GM21390 (cell line): ENCODE measurements around the gene C18orf54.
A peak's percentile ranks its signal among the peaks of the same experiment; 100 is the strongest.
"Not testable (repeated sequence)": the region's sequence is repeated elsewhere in the genome, so short reads cannot be mapped to it uniquely, and the experiment has no call there.

ENCODE experiments used
- ATAC-seq: cut with Tn5 transposase; IDR thresholded peaks from one replicate; pipeline ENCODE4 v1.9.1; 2021; ENCODE audit not compliant: unreplicated experiment

The C18orf54 gene

DNA sequence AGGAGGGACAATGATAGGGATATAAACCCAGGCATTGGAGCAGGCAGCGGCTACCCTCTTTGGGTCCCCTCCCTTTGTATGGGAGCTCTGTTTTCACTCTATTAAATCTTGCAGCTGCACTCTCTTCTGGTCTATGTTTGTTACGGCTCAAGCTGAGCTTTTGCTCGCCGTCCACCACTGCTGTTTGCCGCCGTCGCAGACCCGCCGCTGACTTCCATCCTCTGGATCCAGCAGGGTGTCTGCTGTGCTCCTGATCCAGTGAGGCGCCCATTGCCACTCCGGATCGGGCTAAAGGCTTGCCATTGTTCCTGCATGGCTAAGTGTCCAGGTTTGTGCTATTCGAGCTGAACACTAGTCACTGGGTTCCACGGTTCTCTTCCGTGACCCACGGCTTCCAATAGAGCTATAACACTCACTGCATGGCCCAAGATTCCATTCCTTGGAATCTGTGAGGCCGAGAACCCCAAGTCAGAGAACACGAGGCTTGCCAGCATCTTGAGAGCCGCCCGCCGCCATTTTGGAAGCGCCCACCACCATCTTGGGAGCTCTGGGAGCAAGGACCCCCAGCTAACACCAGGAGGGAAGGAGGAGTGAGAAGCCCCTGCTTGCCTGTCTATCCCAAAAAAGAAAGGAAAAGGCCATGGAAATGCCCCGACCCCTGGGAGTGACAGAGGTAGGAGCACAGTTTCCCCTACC is 29.2 kb downstream of the C18orf54 start:
- ATAC-seq = not testable (repeated sequence)

DNA sequence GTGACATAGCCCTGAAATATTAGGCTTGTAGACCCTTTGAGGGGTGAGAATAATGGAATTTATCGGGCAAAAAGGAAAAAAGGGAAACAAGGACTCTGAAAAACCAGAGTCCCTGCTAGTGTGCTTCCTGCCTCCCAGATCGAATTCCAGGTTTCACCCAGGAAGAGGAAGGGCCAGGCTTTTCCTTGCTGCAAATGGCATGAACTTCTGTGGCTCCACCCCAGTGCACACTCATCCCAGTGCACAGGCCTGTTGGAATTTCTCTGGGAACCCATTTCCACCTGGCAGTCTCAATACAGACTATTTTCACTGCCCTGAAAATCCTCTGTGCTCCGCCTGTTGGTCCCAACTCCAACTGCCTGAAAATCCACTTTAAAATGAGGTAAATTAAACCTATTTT is 29.9 kb downstream of the C18orf54 start:
- ATAC-seq = no peak

DNA sequence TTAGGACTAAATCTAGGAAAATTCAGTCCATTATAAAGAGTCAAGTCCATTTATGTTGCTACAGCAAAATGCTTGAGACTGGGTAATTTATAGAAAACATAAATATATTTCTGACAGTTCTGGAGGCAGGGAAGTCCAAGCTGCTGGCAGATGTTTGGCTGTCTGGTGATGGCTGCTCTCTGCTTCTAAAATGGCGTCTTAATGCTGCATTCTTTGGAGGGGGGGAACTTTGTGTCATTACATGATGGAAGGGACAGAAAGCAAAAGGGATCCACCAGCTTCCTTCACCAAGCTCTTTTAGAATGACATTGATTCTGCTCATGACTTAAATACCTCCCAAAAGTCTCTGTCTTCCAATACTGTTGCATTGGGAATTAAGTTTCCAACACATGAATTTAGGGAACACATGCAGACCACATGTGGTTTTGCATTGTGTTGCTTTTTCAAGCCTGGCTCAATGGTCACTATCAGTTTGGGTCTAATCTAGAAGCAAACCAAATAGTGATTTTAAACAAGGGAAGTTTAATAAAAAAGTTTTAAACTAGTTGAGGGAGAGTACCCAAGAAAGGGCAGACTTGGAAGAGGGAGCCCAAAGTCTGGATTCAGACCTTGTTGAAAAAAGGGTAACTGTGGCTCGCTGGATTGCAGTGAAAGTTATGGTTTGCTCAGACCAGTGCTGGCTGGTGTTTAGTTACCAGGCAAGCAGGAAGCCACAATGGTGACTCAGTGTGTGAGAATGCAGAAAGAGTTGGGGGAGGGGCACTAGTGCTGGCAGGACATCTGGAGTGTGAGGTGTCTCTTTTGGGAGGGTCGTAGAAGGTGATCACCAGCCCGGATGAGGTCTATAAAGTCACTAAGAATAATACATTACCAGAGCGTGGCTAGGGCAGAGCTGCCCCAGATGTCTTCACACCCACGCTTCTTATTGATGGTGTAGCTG is 30.8 kb downstream of the C18orf54 start:
- ATAC-seq = peak; percentile 90

DNA sequence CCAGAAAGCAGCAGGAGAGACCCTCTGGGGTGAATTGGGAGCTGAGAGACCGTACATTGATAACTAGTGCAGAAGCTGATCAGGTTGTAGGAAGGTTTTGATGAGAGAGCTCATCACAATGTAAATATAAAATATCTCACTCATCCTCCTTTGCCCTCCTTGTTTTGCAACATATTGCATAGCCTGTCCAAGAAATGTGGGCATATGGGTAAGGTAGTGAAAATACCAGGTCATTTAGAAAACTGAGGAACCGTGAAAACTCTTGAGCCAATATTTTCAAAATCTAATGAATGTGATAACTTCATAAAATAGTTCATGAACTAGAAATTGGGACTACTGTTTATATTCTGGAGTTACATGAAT is 31.4 kb downstream of the C18orf54 start:
- ATAC-seq = no peak

DNA sequence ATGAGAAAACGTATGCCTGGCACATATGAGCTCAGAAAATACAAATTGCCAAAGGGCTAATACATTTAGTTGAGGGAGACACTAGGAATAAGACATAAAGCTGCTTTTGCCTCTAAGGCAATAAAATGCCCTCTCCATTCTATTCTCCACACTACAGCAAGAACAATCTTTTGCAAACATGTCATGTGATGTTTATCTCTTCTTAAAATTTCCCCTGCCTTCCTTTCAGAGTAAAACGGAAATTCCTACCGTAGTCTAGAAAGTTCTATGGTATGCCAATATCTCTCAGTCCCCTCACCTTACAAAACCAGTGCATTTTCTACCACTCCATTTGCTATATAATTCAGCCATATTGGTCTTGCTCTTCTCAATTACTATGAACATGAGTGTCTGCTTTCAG is 33.1 kb downstream of the C18orf54 start:
- ATAC-seq = no peak

DNA sequence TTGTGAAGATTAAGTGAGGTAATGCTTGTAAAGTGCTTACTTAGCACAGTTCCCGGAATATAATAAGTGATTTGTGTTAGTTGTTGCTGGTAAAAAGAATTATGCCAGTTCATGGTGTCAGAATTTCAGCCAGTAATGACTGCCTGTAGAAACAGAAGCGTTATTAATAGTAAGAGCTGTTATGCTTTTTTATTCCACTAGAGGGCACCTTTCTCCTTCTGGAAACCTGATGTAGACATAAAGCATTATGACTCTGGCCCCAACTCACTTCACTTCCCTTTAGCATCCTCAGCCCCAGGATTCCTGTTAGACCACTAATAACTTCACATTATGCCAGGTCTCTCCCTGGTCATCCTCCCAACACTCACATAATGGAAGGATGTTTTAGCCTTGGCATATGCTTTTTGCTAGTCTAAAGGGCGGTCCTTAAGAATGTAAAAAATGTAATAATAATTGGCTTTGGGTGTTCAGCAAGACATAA is 34.9 kb downstream of the C18orf54 start:
- peak; percentile 56 for ATAC-seq

DNA sequence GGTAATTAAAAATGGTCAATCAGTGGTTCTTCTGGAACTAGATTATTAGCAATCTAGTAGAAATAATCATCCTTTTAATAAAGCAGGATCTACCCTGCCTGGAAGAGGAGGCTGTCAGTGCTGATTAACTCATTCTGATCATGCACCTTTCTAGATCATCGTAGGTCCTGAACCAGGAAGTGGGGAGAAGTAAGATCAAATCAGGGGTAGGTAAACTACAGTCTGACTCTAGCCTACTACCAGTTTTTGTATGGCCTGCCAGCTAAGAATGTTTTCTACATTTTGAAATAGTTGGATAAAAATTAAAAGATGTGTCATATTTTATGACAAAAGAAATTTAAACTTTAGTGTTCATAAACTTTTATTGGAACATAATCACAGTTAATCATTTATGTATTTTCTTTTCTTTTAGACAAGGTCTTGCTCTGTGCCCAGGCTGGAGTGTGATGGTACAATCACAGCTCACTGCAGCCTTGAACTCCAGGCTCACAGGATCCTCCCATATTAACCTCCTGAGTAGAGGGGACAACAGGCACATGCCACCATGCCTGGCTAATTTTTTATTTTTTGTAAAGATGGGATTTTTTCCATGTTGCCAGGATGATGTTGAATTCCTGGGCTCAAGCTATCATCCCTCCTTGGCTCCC is 36.1 kb downstream of the C18orf54 start:
- ATAC-seq = no peak

DNA sequence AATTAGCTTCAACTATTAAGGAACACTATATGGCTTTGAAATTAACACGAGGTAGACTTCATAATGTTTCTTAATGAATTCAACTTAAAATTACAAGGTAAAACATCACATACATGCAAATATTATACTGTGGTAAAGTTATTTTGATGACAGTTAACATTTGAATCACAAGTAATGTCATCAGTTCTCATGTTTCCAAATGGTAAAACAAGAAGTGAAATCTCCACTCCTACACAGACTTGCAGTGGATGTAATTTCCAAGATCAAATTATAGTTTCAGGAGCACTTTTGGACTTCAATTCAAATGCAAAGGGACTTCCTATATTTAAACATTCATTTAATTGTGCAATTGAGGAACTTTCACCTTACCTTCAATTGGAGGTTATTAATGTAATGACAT is 39.1 kb downstream of the C18orf54 start:
- ATAC-seq = no peak

DNA sequence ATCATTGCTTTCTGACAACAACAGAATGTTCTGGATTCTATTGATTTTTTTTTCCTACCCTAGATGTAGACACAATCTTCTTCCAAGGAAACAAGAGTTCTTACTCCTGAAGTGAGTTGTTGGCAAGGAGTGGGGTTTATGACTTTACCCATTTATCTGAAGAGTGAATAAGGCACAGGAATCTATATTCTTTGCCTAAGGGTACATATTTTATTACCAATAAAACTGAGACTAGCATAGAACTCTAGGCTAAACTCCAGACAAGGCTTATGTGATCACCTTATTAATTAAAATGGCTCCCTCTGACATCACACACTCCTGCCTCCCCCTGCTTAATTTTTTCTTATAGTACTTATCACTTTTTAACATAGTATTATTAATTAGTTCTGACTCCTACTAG is 47.6 kb downstream of the C18orf54 start:
- no peak for ATAC-seq

DNA sequence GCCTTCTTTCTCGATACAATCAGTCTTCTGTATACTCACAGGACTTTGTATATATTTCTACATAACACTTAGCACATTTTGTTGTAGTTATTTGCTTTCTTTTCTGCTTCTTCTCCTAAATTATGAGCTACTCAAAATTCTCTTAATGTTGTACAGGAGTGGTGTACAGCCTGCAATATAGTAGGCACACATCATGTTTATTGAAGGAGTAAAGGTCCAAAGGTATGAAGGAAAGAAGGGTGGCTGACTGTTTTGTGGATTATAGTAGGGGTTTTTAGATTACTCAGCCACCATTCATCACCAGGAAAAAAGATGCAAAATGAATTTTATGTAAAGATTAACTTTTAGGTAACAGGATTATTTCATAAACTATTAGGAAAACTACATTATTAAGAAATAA is 54.1 kb downstream of the C18orf54 start:
- no peak for ATAC-seq

DNA sequence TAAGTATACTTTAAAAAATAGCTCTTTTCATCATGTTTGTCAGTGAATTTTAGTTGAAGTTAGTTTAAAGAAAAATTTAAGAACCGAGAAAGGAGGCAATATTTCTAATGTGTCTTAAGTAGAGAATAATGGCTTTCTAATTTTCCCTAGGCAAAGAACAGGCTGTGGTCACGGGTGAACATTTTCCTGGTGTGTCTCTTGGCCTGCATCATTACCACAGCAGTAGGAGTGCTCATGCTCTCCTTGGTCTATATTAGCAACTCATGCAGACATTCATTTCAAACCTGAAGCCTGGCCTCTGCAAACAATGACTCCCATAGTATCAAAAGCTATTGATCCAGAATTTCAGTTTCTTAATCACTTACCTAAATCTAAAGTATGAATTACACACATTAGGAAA is 57.4 kb downstream of the C18orf54 start:
- no peak for ATAC-seq

DNA sequence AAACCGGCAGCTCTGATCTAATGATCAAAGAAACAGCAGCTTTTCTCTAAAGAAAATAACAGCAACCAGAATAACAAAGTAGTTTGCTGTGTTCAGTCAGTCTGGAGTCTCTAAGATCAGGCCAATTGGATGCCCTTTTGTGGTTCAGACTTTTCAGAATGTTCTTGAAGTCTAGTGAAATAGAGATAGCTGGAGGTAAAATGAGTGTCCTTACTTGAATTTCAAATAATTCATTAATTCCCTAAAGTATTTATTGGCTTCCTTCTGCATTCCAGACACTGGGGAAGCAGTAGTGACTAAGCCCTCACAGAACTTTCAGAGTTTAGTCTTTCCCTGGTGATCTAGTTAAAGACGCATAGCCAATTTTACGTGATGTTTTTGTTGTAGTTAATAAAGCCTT is 58.7 kb downstream of the C18orf54 start:
- ATAC-seq = no peak

DNA sequence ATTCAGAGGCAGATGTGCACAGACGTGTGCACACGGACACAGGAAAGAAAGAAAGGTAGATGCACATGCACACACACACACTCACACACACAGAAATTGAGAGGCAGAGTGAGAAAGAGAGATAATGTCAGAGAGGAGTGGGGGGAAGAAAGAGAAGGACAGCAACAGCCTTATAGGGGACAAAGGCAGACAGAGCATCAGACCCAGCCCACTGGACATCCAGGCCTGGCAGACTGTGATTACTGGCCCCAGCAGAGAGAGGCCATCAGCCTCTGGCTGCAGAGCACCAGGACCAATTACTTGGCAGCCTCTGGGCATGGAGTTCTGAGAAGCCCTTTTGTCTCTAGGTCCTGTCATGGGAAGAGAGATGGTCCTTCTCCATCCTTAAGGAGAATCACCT is 66.1 kb downstream of the C18orf54 start:
- no peak for ATAC-seq

DNA sequence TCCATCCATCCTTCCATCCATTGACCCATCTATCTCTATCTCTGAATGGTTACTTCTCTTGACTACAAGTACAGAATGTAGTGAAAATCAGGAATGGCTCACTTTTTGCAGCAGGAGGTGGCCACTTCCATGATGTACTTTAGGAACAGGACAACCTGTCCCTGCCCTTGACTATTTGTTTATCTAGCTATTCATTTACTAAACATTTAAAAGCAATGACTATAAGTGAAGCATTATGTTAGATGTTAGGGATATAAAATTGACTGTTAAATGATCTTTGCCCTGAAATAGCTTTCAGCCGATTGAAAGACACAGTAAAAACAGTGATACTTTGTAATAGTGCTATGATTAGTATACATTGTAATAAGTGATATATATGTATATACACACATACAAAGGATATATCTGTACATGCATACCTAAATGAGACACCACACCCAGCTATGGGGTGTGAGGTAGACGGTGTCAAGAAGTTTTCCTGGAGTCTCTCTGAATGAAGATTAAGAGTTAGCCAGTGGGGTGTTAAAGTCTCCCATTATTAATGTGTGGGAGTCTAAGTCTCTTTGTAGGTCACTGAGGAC is 68.5 kb downstream of the C18orf54 start:
- ATAC-seq = no peak
